Effector CD4-positive, alpha-beta T cell (primary cell): ENCODE data around the gene RBFOX1.

Experiments used
- DNase-seq: peaks from one replicate; pipeline ENCODE4 v3.0.0-alpha.2; 2020

The RBFOX1 gene

DNA sequence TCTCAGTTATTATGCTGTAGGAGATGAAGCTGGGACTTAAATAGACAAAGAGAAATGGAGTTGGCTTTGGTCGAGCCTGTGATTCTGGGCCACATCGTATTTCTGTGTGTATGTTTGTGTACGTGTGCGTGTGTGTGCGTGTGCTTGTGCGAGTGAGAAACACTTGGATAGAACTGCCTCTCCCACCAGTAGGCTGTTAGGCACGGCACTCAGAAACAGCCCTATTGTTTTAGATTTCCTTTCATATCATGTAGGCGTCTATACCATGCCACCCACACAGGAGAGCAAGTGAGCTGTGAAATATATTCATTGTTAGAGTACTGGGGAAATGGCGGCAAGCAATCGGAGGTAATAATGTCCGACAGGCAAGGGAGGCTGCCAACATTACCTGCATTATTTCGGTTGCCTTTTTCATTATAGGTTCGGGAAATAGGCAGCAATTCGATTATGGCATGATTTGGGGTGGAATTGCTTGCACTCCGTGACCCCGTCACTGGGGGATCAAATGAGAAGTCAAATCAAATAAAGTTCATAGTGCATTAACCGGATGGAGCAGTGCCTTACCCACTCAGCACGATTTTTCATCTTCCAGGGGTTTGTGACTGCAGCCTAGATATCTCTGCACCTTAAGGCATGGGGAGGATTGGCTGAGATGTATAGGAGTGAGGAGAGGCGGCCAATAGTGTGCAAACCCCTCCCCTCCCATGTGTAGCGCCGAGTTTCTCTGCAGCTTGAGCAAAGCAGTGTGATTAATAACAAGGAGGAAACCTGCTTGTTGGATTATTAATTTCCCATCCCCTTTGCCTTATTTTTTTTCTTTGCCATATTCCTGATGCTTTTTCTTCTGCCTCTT lies 89.6 kb downstream of the RBFOX1 start:
- DNase-seq = no peak

DNA sequence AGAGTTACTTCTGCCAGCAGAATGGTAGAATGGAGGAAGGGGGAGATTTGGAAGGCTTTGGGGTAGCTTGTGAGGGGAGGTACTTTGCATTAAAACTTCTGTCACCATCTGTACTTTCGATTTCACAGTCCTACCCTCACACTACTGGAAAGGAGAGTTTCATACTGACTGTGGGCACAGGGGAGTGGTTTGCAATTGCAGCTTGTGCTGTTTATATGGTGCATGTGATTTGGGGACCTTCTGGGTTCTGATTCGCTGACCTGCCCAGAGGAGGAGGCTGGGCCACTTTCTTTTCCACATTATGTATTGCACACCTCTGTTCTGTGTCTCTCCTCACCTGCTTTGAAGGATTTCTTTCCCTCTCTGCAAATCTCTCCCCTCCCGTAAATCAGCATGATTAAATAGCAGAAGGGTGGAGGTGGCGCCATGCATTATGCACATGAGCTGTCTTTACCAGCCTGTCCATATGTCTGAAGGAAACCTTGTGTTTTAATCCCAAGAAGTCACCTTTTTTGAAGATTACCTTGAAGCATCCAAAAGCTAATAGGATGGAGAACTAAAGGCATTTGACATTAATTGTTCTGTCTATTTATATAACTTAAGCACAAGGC lies 90.9 kb downstream of the RBFOX1 start:
- DNase-seq = no peak

GRCh38 chr16:7426161-7426560 lies 93.5 kb downstream of the RBFOX1 start:
- no peak for DNase-seq

GRCh38 chr16:7431723-7432122 lies 99.1 kb downstream of the RBFOX1 start:
- no peak for DNase-seq

DNA sequence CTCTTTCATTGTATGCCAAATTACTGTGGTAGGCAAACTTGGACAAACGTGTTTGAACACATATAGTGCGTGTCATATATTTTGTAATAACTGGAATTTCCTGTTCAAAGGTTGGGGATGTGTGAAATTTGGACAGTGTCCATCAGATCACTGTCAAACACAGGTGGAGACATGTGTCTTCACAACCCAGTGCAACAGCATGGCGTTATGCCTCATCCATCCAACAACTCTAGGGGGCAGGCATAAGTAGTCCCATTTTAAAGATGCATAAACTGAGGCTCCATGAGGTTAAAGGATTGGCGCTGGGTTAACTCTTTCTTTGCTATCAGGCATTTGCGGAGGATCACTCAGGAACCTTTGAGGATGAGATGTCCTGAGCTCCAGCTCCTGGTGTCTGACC lies 103.7 kb downstream of the RBFOX1 start:
- no peak for DNase-seq

DNA sequence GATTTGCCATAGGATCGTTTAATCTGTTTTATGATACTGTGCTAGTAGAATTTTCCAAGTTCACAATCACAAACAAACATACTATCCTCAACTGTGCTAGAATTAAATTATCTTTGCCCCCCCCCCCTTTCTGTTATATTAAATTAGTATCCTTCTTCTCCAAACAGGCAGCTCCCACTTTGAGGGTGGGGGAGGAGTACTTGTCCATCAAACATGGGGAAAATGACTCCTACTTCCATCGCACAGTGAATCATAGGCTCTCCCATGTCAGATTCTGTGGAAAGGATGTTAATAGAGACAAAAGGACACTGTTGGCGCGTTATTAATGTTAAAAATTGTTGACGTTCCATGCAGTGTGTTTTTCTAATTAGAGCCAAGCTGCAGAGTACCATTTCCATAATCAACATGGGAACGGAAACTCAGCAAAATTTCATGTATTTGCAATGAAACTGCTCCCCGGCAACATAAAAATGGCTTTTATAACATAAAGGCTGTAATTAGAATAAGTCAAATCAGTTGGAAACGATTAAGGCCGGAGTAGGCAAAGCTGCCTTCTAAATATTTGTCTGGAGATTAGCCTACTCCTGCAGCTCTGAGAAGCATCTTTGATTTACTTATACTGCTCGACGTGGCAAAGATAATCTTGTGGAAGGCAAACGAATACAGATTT lies 104.6 kb downstream of the RBFOX1 start:
- DNase-seq = no peak

DNA sequence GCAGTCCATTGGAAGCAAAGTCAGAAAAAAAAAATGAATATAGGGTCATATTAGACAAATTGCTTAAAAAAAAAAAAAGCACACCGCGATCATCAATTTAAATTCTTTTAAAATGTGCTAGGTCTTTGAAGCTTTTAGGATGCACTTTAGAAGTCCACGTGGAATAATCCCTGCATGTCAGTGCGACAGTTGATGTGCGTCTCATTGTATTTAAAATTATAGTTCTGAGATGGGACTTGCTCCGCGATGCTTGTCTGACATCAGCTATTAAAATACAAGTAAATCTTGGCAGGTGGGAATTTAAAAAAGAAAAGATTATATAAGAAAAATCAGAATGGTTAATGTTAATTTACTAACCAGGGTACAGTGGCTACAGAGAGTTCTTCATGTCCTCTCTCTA lies 105.2 kb downstream of the RBFOX1 start:
- DNase-seq = no peak

- DNase-seq = no peak
Measured at GRCh38 chr16:7438601-7439000, 106.0 kb downstream of the RBFOX1 start.

- no peak for DNase-seq
Measured at GRCh38 chr16:7439518-7439917, 106.9 kb downstream of the RBFOX1 start.

DNA sequence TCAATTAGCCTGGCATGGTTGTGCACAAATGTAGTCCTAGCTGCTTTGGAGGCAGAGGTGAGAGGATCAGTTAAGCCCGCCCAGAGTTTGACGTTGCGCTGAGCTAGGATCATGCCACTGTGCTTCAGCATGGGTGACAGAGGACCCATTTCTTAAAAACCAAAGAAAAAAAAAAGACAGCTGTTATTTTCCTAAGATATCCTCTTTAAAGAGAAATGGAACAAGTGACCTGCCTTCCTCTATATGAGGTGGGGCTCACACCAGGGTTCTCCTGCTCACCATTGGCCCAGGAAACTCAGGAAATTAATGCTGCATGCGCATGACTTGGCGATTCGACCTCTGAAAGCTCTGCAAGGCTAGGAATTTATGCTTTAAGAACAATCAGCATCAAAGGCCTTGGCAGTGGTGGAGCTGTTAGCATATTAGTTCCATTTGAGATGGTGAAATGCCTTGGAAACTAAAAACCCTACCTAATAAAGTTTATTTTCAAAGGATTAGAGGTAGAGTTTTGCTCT lies 108.3 kb downstream of the RBFOX1 start:
- no peak for DNase-seq

GRCh38 chr16:7442050-7442449 lies 109.4 kb downstream of the RBFOX1 start:
- no peak for DNase-seq

DNA sequence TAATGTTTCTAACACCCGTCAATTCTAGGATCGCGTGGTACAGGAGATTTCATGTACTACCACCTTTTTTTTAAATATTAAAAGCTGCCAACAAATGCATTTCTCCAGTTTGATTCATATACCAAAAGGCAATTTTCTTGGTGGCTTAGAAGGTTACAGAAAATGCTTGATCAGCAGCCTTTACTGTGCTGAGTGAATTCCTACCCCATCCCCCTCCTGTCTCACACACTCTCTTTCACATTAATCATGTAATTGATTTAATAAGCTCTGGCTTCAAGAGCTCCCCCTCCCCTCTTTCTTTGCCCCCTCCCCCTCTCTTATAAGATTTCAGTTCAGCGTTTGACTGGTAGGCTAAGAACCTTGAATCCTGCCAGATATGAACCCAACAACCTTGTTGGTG lies 110.5 kb downstream of the RBFOX1 start:
- no peak for DNase-seq

DNA sequence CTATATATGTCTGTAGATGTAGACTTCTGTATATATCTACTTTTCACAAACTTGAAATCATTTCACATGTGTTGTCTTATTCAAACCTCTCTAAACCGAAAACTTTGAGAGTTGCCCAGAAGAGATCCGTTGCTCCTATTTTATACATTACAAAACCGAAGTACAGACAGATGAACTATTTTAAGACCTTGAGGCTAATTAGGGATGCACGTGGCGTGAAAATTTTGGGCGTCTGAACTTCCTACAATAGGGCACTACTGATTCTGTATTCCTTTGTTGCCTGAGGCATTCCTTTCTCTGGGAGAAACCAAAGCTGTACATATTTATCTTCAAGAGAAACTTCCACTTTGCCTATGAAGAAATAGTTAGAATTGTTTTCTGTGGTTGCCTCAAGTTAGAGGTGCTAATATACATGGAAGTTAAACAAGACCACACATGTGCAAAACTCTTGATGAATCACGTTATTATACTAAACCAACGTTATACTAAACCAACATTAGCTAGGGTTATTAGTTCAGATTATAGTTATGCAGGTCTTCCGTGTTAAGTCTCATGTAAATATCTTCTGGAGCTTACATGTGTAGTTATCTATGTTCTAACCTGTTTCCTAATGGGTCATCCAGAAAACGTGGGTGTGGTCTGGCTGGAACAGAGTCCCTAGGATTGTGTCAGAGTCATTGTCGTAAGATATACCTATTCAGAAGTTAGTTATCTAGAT lies 111.2 kb downstream of the RBFOX1 start:
- no peak for DNase-seq

DNA sequence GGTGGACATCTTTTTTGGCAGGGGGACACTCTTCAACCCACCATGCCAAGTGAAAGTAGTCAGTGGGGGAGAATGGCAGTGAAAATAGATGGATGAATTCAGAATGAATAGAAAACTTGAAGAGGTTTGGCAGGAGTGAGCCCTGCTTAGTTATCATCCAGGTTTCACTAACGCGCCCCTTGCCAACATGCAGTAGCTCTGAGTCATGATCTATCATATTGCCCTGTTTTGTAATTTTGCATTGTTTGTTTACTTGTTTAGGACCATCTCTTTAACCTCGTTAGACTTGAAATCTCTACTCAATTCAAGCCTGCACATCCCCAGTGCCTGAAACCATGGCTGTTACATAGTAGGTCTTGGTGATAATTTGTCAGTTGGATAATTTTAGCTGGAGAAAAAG lies 116.7 kb downstream of the RBFOX1 start:
- no peak for DNase-seq

DNA sequence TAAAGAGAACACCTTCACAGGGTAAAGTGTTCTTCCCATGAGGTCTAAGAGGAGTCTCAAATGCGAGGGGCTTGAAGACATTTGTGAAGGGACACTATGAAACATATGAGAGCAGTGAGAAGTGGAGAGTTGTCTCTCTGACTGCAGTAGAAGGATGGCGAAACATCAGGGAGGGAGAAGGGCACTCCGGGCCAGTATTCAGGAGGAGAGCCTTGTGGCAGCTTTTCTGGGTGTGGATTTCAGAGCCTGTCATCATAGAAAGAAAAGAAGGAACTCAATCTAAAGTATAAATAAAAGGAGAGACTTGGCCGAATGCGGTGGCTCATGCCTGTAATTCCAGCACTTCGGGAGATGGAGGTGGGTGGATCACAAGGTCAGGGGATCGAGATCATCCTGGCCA lies 117.2 kb downstream of the RBFOX1 start:
- no peak for DNase-seq

- DNase-seq = no peak
Measured at GRCh38 chr16:7450440-7450839, 117.8 kb downstream of the RBFOX1 start.

DNA sequence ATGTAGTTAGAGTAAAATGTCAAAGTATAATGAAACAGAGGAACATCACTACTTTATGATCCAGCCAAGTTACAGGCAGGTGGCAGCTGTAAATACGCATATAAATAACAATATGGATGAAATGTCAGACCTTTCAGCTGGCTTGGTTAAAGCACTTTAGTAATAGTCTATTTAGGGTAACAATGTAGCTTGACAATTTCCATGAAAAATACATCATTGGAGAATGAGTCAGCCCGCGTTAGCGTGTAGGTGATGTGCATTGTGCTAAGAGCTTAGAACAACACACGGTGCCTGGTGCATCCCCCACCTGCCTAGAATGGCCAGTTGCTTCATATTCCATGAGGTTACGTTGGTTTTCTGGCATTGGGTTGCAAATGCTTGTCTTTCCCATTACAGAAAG lies 119.4 kb downstream of the RBFOX1 start:
- DNase-seq = no peak

GRCh38 chr16:7456211-7456610 lies 123.6 kb downstream of the RBFOX1 start:
- no peak for DNase-seq

DNA sequence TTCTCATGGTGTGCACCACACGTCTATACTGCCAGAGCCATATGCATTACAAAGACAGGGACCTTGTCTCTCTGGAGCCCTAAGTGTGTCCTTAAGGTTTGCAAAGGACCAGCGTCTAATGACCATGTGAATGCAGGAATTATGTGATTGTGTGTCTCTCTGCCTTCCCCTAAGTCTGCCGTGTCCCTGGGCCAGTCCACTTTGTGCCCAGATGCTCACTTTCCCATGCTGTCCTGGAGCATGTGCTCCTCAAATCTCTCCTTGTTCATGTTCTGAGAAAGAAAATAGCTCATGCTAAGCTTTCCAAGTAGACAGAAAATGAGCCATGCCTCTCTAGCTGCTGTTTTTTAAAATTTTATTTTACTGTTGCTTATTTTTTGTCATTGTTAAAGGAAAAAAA lies 125.5 kb downstream of the RBFOX1 start:
- DNase-seq = no peak

- no peak for DNase-seq
Measured at GRCh38 chr16:7470344-7470743, 137.7 kb downstream of the RBFOX1 start.

GRCh38 chr16:7471268-7471667 lies 138.6 kb downstream of the RBFOX1 start:
- DNase-seq = no peak

DNA sequence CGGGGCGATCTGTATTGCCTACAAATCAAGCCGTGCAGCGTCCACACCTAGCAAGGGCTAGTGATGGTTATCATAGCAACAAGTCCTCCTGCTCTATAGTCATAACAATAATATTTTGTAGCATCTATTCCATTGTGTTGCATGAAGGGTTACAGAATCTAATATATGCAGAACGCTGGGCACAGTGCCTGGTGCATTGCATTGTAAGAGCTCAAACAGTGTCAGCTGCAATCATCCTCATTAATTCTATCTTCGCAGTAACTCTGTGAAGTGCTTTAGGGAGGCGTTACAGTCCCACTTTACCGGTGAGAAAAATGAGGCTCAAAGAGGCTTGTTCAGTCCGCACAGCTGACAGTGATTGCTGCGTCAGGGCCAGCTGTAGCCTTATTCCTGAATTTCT lies 149.4 kb downstream of the RBFOX1 start:
- no peak for DNase-seq
